HEK293T (cell line): Measurements from ENCODE around the gene FARSA.

Source experiments
- ELF4 ChIP-seq: fragments of 450-650 bp; IDR thresholded peaks from 2 replicates; pipeline ENCODE4 v1.6.1; 2017; ENCODE audit warnings: antibody characterized with exemption
- FOXM1 ChIP-seq: fragments of 450-650 bp; IDR thresholded peaks from 2 replicates; pipeline ENCODE4 v1.6.1; 2017; ENCODE audit warnings: mild to moderate bottlenecking, borderline replicate concordance
- SUZ12 ChIP-seq: fragments of 450-650 bp; IDR thresholded peaks from 2 replicates; pipeline ENCODE4 v1.6.1; 2016; ENCODE audit warnings: mild to moderate bottlenecking

DNA sequence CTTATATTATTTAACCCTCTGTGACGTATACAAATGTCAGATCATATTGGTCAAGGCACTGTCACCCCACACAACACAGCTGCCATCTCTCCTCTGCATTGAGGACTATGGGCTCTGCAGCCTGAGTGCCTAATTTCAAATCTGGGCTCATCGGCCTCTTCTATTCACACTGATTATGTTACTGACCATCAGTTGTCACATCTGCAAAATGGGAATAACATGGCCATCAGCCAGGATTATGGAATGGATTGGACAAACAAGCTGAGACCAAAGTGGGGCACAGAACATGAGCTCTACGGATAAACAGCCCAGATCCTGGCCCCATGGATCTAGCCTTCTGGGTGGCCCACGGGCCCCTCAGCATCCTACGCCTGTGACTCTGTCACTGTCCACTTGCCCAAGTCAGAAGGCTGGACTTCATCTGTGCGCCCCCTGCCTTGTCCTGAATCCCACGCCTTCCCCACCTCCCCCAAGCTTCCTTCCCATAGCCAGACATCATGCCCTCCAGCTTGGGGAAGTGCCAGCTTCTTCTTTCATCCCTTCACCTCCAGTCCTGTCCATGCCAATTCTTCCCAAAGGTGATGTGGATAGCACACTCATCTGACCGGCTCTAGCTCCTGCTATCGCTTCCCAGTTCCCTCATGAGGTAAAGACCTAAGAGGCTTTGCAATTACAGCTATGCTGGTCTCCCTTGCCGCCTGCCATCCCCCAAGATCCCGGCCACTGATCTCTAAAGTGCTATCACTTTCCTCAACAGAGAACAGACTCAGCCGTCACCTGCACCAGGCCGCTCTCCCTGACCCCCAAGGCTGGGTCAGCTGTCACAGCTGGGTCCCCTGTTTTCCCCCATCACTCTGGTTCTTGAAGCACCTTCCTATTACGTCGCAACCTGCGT, 872 bp downstream of the FARSA start:
- no peak for TF ChIP-seq ELF4
- TF ChIP-seq SUZ12, result no peak
- TF ChIP-seq FOXM1, result no peak
